ENCODE data around the gene POFUT2.

The POFUT2 gene

GRCh38 chr21:45318556-45319404, 31.1 kb upstream of the POFUT2 start:
- no peak for TF ChIP-seq CTCF (conservative IDR thresholded peaks at IDR 0.05)
- no peak overlapping the region for H3K27ac ChIP-seq

DNA sequence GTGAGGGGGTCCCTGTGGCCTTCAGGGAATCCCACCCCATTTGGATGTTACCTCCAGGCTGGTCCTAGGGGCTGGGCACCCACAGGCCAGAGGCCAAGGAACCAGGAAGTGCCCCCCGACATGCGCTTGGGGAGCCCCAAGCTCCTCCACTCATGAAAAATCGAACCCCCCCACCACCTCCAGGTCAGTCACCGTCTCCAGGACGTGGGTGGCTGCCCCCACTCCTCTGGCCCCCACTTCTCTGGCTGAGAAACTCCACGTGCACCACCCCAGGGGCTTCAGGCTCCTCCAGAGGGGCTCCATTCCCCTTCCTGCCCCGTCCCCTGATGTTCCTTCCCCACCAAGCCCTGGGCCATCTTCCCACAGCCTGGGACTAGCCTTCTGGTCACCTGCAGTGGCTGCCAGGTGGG, 30.5 kb upstream of the POFUT2 start:
- TF ChIP-seq CTCF (conservative IDR thresholded peaks at IDR 0.05) = no peak
- no peak overlapping the region for H3K27ac ChIP-seq

GRCh38 chr21:45317398-45318145, 29.9 kb upstream of the POFUT2 start:
- no peak overlapping the region for H3K27ac ChIP-seq
- no peak for TF ChIP-seq CTCF (conservative IDR thresholded peaks at IDR 0.05)

GRCh38 chr21:45316871-45317397, 29.2 kb upstream of the POFUT2 start:
- no peak for TF ChIP-seq CTCF (conservative IDR thresholded peaks at IDR 0.05)
- no peak overlapping the region for H3K27ac ChIP-seq

DNA sequence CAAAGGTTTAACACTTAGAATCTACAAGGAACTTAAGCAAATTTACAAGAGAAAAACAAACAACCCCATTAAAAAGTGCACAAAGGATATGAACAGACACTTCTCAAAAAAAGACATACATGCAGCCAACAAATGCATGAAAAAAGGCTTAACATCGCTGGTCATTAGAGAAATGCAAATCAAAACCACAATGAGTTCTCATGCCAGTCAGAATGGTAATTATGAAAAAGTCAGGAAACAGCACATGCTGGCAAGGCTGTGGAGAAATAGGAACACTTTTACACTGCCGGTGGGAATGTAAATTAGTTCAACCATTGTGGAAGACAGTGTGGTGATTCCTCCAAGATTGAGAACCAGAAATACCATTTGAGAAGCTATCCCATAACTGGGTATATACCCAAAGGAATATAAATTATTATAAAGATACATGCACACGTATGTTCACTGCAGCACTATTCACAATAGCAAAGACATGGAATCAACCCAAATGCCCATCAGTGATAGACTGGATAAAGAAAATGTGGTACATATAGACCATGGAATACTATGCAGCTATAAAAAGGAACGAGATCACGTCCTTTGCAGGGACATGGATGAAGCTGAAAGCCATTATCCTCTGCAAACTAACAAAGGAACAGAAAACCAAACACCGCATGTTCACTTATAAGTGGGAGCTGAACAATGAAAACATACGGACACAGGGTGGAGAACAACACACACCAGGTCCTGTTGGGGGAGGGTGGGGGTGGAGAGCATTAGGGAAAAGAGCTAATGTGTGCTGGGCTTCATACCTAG, 28.2 kb upstream of the POFUT2 start:
- peak overlapping the region; percentile 9 for H3K27ac ChIP-seq

- no peak overlapping the region for H3K27ac ChIP-seq
- TF ChIP-seq CTCF (conservative IDR thresholded peaks at IDR 0.05) = no peak
These were observed 26.0 kb upstream of the POFUT2 start for GRCh38 chr21:45313682-45314081.

DNA sequence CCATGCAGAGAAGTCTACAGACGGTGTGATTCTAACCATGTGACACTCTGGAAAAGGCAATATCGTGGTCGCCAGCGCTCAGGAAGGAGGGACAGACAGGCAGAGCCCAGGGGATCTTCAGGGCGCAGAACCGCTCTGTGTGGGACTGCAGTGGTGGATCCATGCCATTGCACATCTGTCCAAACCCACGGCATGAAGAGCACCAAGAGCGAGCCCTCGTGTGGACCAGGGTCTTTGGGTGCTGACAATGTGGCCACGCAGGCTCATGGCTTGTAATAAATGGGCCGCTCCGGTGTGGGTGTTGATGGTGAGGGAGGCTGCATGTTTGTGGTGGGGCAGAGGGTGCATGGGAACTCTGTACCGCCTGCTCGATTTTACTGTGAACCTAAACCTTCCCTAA, 25.3 kb upstream of the POFUT2 start:
- no peak for TF ChIP-seq CTCF (conservative IDR thresholded peaks at IDR 0.05)
- H3K27ac ChIP-seq = no peak overlapping the region

All from VCaP (cell line).